ENCODE measurements around the gene CDCA7. TPM values are rescaled to one million over a fixed set of nuclear protein-coding genes. Genes with fewer than 3 reads are reported as not detected.

The CDCA7 gene
- total and polyA plus RNA-seq, 2 of the 13 experiments (the other 11 are each of a cell fraction or from before 2014, with no cell fraction given), result 46.2 to 57.8 TPM

GRCh38 chr2:173355132-173355865 lies 627 bp downstream of the CDCA7 start (continued):
- TF ChIP-seq ZBTB40 (IDR thresholded peaks at IDR 0.05) (no peak), ZBTB40 (CRISPR knock-in tag; IDR thresholded peaks at IDR 0.05) (0 out of 2 replicates have a peak, but pooled peaks have one; percentile 6), RBFOX2 (IDR thresholded peaks at IDR 0.05; ENCODE audit: low read depth, low read length) (peak; percentile 82), TGIF2 (CRISPR knock-in tag; IDR thresholded peaks at IDR 0.05) (peak; percentile 48; the same call in 1 of the 2 replicates), TCF12 (IDR thresholded peaks at IDR 0.05) (no peak), TCF12 (CRISPR knock-in tag; IDR thresholded peaks at IDR 0.05) (no peak), PITX1 (CRISPR knock-in tag; IDR thresholded peaks at IDR 0.05) (no peak; the same call in 1 of the 2 replicates), SMAD1 (CRISPR knock-in tag; IDR thresholded peaks at IDR 0.05; ENCODE audit: borderline replicate concordance, low read depth) (0 out of 2 replicates have a peak, but pooled peaks have one; percentile 23), BHLHE40 (IDR thresholded peaks at IDR 0.05; ENCODE audit: low read length) (peak; percentile 78), NFATC3 (CRISPR knock-in tag; IDR thresholded peaks at IDR 0.05) (0 out of 2 replicates have a peak, but pooled peaks have one; percentile 26), ZSCAN30 (CRISPR knock-in tag; IDR thresholded peaks at IDR 0.05) (no peak), E2F1 (CRISPR knock-in tag; IDR thresholded peaks at IDR 0.05) (no peak), E2F2 (CRISPR knock-in tag; IDR thresholded peaks at IDR 0.05; ENCODE audit: borderline replicate concordance) (peak; percentile 27; the same call in 1 of the 2 replicates), KMT2A (CRISPR knock-in tag; IDR thresholded peaks at IDR 0.05) (no peak; the same call in 1 of the 2 replicates), PRDM4 (CRISPR knock-in tag; IDR thresholded peaks at IDR 0.05; ENCODE audit: borderline replicate concordance) (no peak), ZNF709 (CRISPR knock-in tag; IDR thresholded peaks at IDR 0.05) (no peak; the same call in 1 of the 2 replicates)

All from HepG2 (cell line).